Mesendoderm (in vitro differentiated cells): Measurements from ENCODE around the gene ABCA10.

Experiments used
- DNase-seq: peaks from one replicate; pipeline ENCODE4 v3.0.0; 2013
- H2AK5ac ChIP-seq: 2 replicates; pipeline ENCODE4 v1.6.1; 2013; ENCODE audit warnings: low read length, inconsistent platforms
- H2BK120ac ChIP-seq: 2 replicates; pipeline ENCODE4 v1.6.1; 2013; ENCODE audit warnings: low read depth, mild to moderate bottlenecking, low read length, moderate library complexity, mixed read lengths
- H2BK15ac ChIP-seq: replicated peaks from 2 replicates; pipeline ENCODE4 v1.6.1; 2013; ENCODE audit warnings: low read depth, mild to moderate bottlenecking, moderate library complexity
- H2BK5ac ChIP-seq: 2 replicates; pipeline ENCODE4 v1.6.1; 2013; ENCODE audit warnings: low read length, inconsistent platforms
- H3K18ac ChIP-seq: 2 replicates; pipeline ENCODE4 v1.6.1; 2013; ENCODE audit warnings: mild to moderate bottlenecking, low read length, mixed read lengths
- H3K23ac ChIP-seq: one replicate; pipeline ENCODE4 v1.6.1; 2013; ENCODE audit warnings: low read length
- H3K27ac ChIP-seq: 2 replicates; pipeline ENCODE4 v1.5.1; 2013; ENCODE audit warnings: low read depth, mild to moderate bottlenecking, inconsistent platforms, low read length, moderate library complexity
- H3K27me3 ChIP-seq: 2 replicates; pipeline ENCODE4 v1.6.1; 2013; ENCODE audit warnings: low read length, control low read depth, mild to moderate bottlenecking, inconsistent platforms; ENCODE audit not compliant: insufficient read depth, poor library complexity
- H3K36me3 ChIP-seq: 2 replicates; pipeline ENCODE4 v1.6.1; 2013; ENCODE audit warnings: low read length, inconsistent platforms; ENCODE audit not compliant: control insufficient read depth, insufficient read depth
- H3K4ac ChIP-seq: one replicate; pipeline ENCODE4 v1.6.1; 2013; ENCODE audit warnings: low read depth, mild to moderate bottlenecking, low read length, moderate library complexity
- H3K4me1 ChIP-seq: 2 replicates; pipeline ENCODE4 v1.6.1; 2013; ENCODE audit warnings: low read depth, low read length, inconsistent platforms; ENCODE audit not compliant: control insufficient read depth
- H3K4me2 ChIP-seq: 2 replicates; pipeline ENCODE4 v1.6.1; 2013; ENCODE audit warnings: low read length
- H3K4me3 ChIP-seq: 2 replicates; pipeline ENCODE4 v1.5.1; 2013; ENCODE audit warnings: mild to moderate bottlenecking, low read length
- H3K56ac ChIP-seq: one replicate; pipeline ENCODE4 v1.6.1; 2013; ENCODE audit warnings: low read length
- H3K79me1 ChIP-seq: 2 replicates; pipeline ENCODE4 v1.6.1; 2013; ENCODE audit warnings: low read length, inconsistent platforms
- H3K79me2 ChIP-seq: 2 replicates; pipeline ENCODE4 v1.6.1; 2013; ENCODE audit warnings: mild to moderate bottlenecking, low read length; ENCODE audit not compliant: control insufficient read depth, insufficient read depth
- H3K9ac ChIP-seq: 2 replicates; pipeline ENCODE4 v1.6.1; 2013; ENCODE audit warnings: low read length, inconsistent platforms
- H4K5ac ChIP-seq: one replicate; pipeline ENCODE4 v1.6.1; 2013; ENCODE audit warnings: low read length
- H4K8ac ChIP-seq: one replicate; pipeline ENCODE4 v1.6.1; 2013; ENCODE audit warnings: low read depth, mild to moderate bottlenecking, control low read depth, low read length, moderate library complexity
- WGBS: extraction: QIAGEN DNeasy Blood & Tissue Kit; methylation state at CpG from one replicate; pipeline ENCODE4 v1.1.7; 2013; ENCODE audit warnings: low lambda C conversion rate, missing lambda C conversion rate; ENCODE audit not compliant: insufficient coverage; ENCODE audit errors: extremely low coverage; 5-methylcytosine and 5-hydroxymethylcytosine counted together

ABCA10 gene

DNA sequence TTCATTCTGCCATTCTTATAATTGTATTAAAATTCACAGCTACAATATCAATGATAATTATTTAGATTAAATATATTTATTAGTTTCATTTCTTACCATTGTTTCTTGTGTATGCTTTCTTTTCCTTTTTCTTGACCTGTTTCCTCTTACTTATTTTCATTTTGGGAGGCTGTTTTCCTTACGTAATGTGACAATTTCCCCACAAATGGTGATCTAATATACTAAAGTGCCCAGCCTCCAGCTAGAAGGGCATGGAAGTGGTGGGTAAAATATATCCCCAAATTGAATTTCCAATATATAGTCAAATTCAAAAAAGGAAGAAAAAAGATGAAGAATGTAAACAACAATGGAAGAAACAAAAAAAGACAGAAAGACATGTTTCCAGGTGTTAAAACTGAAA lies 85.5 kb downstream of the ABCA10 start:
- Histone ChIP-seq H3K56ac (no peak overlapping the region), H3K4me2 (no peak overlapping the region), H3K27ac (no peak overlapping the region), H3K27me3 (no peaks in the 10 kb centered on the region), H4K5ac (no peak overlapping the region), H3K79me2 (no peaks in the 10 kb centered on the region), H4K8ac (no peak overlapping the region), H3K4me3 (no peak overlapping the region), H3K4me1 (no peaks in the 10 kb centered on the region), H3K23ac (no peak overlapping the region), H3K9ac (no peak overlapping the region), H3K4ac (no peak overlapping the region), H2BK120ac (no peak overlapping the region), H3K36me3 (no peaks in the 10 kb centered on the region), H3K79me1 (no peaks in the 10 kb centered on the region), H2BK15ac (no peak overlapping the region), H2AK5ac (no peak overlapping the region), H2BK5ac (no peak overlapping the region), H3K18ac (no peak overlapping the region)
- no CpG with 5 or more reads among the region's 1 CpG for WGBS
- DNase-seq: no peak

DNA sequence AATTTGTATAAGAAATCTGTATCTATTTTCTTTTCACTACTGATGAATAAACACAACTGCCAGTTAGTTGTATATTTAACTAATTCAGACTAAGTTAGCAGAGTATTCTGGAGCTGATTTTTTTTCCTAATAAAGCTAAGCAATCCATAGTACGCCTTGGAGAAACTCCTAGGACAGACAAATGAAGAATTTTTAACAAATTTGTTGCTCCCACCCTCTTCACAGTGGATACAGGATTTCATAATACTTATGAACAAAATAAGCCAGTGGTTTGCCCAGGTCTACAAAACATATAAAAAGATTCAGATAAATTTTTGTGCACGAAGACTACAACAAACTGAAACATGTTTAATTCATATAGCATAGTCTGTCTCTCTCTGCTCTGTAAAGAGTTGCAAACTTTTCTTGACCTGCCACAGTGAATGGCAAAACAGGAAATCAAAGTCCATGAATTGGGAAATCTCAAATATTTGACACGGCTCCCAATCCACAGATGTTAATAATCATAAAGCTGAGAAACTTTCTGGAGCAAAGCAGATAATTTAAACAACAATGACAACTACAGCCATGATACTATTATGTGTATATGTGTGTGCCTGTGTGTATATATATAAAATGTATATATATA lies 86.3 kb downstream of the ABCA10 start:
- no peak overlapping the region for H3K23ac ChIP-seq
- no peak overlapping the region for H2BK15ac ChIP-seq
- no peaks in the 10 kb centered on the region for H3K36me3 ChIP-seq
- H4K8ac ChIP-seq: no peak overlapping the region
- no peak overlapping the region for H3K4me2 ChIP-seq
- H3K18ac ChIP-seq: no peak overlapping the region
- H3K56ac ChIP-seq: no peak overlapping the region
- no peak overlapping the region for H4K5ac ChIP-seq
- no peak overlapping the region for H3K9ac ChIP-seq
- H2BK120ac ChIP-seq: no peak overlapping the region
- no peaks in the 10 kb centered on the region for H3K4me1 ChIP-seq
- H3K79me2 ChIP-seq: no peaks in the 10 kb centered on the region
- H2BK5ac ChIP-seq: no peak overlapping the region
- no peak for DNase-seq
- H2AK5ac ChIP-seq: no peak overlapping the region
- H3K4ac ChIP-seq: no peak overlapping the region
- H3K27ac ChIP-seq: no peak overlapping the region
- WGBS: no CpG with 5 or more reads among the region's 3 CpGs
- H3K27me3 ChIP-seq: no peaks in the 10 kb centered on the region
- H3K79me1 ChIP-seq: no peaks in the 10 kb centered on the region
- no peak overlapping the region for H3K4me3 ChIP-seq

DNA sequence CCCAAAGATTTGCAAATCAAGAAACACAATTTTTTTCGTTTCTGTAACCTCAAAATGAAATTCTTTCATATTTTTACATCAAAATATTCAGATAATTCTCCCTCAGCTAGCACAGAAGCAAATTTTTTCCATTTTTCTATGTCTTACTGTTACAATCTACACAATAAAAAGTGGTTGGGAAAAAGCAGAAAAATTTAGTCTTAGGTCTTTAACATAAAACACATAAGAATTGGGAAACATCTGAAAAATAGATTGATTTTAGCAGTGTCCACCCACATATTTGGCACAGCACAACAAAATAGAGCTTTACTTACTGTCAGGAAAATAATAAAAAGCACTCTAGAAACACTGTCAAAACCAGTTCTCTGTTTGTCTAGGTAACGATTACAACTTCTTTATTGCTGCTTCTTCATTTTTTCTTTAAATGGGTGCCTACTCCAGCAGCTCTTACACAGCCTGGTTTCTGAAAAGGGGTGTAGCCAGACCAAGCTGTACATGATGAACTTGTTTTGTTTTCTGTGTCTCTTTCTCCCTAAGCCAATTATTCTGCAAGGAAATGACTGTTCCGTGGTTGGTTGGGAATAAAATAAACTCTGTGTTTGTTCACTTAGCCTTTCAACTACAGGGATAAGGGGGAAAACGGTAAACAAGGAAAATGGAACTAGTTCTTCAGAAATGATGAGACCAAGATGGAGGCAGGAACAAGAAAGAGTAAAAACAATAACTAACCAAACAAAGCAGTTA lies 87.0 kb downstream of the ABCA10 start, which contains the start of gene ABCA6:
Gene ABCA6, minus strand, starts transcription at position 465 of the 744 bp plus-strand sequence. CDS start 1,192 bp downstream, outside the sequence.
- H3K36me3 ChIP-seq: no peaks in the 10 kb centered on the region
- DNase-seq: no peak
- H3K23ac ChIP-seq: no peak within 1 kb of the TSS
- H3K18ac ChIP-seq: no peak within 1 kb of the TSS
- H2AK5ac ChIP-seq: no peak within 1 kb of the TSS
- no peak within 1 kb of the TSS for H3K4ac ChIP-seq
- WGBS: 100% methylated on average over 1 of the region's 4 CpGs
- H3K27ac ChIP-seq: no peak within 1 kb of the TSS
- H3K56ac ChIP-seq: no peak within 1 kb of the TSS
- no peak within 1 kb of the TSS for H4K8ac ChIP-seq
- no peak within 1 kb of the TSS for H3K9ac ChIP-seq
- H3K27me3 ChIP-seq: no peaks in the 10 kb centered on the region
- no peak within 1 kb of the TSS for H3K4me3 ChIP-seq
- no peak within 1 kb of the TSS for H4K5ac ChIP-seq
- H2BK120ac ChIP-seq: no peak within 1 kb of the TSS
- no peak within 1 kb of the TSS for H3K4me2 ChIP-seq
- H2BK15ac ChIP-seq: no peak within 1 kb of the TSS
- no peak within 1 kb of the TSS for H2BK5ac ChIP-seq
- no peaks in the 10 kb centered on the region for H3K79me2 ChIP-seq
- no peaks in the 10 kb centered on the region for H3K79me1 ChIP-seq
- no peaks in the 10 kb centered on the region for H3K4me1 ChIP-seq

DNA sequence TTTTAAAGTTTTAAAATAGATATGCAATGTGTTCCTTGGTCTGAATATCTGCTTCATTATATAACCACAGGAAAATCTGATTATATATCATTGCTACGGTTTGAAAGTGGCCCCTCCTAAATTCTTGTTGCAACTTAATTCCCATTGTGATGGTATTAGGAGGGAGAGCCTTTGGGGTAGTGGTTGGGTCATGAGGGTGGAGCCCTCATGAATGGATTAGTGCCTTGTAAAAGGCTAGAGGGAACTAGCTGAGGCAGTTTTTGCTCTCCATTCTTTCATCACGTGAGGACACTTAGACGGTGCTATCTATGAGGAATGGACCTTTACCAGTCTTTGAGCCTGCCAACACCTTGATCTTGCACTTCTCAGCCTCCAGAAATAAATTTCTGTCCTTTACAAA lies 94.5 kb downstream of the ABCA10 start:
- no peak overlapping the region for H4K5ac ChIP-seq
- H3K9ac ChIP-seq: no peak overlapping the region
- no peaks in the 10 kb centered on the region for H3K79me1 ChIP-seq
- H2BK15ac ChIP-seq: no peak overlapping the region
- no peak overlapping the region for H2AK5ac ChIP-seq
- H2BK120ac ChIP-seq: no peak overlapping the region
- H3K27ac ChIP-seq: no peak overlapping the region
- H2BK5ac ChIP-seq: no peak overlapping the region
- no peak overlapping the region for H3K4ac ChIP-seq
- H3K27me3 ChIP-seq: no peaks in the 10 kb centered on the region
- no CpG with 5 or more reads among the region's 3 CpGs for WGBS
- DNase-seq: no peak
- H3K4me1 ChIP-seq: no peaks in the 10 kb centered on the region
- no peaks in the 10 kb centered on the region for H3K36me3 ChIP-seq
- H3K56ac ChIP-seq: no peak overlapping the region
- no peaks in the 10 kb centered on the region for H3K79me2 ChIP-seq
- no peak overlapping the region for H3K18ac ChIP-seq
- H3K4me3 ChIP-seq: no peak overlapping the region
- H3K23ac ChIP-seq: no peak overlapping the region
- no peak overlapping the region for H3K4me2 ChIP-seq
- H4K8ac ChIP-seq: no peak overlapping the region

DNA sequence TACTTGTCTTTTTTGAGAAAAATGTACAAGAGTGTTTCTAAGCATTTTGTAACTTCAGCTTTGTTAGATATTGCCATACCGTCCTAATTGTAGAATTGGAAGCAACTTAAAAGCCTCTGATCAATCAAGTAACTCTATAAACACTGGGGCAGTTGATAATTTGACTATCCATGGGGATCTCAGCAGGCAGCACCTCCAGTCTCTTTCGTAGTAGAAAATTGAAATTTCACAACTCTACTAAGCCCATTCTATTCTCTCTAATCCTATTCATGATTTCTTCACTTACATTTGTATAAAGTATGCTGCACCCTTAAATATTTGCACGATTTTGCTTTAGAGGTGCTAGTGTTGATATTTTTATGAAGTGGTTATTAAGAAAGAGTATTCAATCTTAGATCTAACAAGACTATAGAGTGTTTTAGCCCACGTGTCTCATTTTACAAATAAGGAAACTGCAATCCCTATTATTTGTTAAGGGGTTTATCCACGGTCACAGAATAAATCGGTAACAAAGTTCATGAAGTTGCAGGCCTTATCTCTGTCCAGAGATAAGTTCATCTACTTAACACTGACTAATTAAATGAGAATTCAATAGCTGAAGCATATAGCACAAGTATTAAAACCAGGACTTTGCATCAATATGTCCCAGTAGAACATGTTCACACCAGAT lies 97.9 kb downstream of the ABCA10 start:
- no peaks in the 10 kb centered on the region for H3K36me3 ChIP-seq
- WGBS: no CpG with 5 or more reads among the region's 6 CpGs
- H3K9ac ChIP-seq: no peak overlapping the region

More for the DNA sequence above, 97.9 kb downstream of the ABCA10 start:
- no peaks in the 10 kb centered on the region for H3K79me1 ChIP-seq
- H3K27ac ChIP-seq: no peak overlapping the region
- no peaks in the 10 kb centered on the region for H3K79me2 ChIP-seq
- H2AK5ac ChIP-seq: no peak overlapping the region
- no peak for DNase-seq
- H4K8ac ChIP-seq: no peak overlapping the region
- no peak overlapping the region for H3K4me2 ChIP-seq
- H4K5ac ChIP-seq: no peak overlapping the region
- H3K23ac ChIP-seq: no peak overlapping the region
- H3K4me1 ChIP-seq: no peaks in the 10 kb centered on the region
- H3K27me3 ChIP-seq: no peaks in the 10 kb centered on the region
- H2BK120ac ChIP-seq: no peak overlapping the region
- H2BK15ac ChIP-seq: no peak overlapping the region
- H3K4ac ChIP-seq: no peak overlapping the region
- no peak overlapping the region for H3K56ac ChIP-seq
- H3K4me3 ChIP-seq: no peak overlapping the region
- H3K18ac ChIP-seq: no peak overlapping the region
- H2BK5ac ChIP-seq: no peak overlapping the region
